Choroid plexus epithelial cell (primary cell): ENCODE results near the gene LPCAT1.

ENCODE experiments used
- DNase-seq: peaks from one replicate; pipeline ENCODE4 v3.0.0-alpha.2; 2010; ENCODE audit warnings: low read depth
- H3K4me3 ChIP-seq: 2 replicates; pipeline ENCODE4 v1.5.1; 2011; ENCODE audit warnings: low read depth, mild to moderate bottlenecking, control low read depth, low read length, moderate library complexity
- TF ChIP-seq, protein P1 (sequence below): conservative IDR thresholded peaks from 2 replicates; pipeline ENCODE4 v1.5.1; 2011; ENCODE audit warnings: low read depth, mild to moderate bottlenecking, control low read depth, inconsistent platforms, low read length, moderate library complexity

The LPCAT1 gene

DNA sequence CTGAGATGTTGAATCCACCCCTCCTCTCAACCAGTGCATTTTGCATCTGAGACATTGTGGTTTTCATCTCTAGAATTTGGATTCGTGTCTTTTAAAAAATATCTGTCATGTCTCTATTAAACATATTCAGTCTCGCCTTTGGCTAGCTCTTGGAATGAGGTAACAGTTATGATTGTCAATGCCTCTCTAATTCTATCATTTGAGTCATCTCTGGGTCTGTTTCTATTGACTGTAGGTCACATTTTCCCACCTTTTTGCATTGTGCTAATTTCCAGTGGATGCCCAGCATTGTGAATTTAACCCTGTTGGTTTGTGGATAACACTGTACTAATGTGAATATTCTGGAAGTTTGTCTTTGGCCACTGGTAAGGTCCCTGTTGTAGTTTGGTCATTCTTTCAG lies 70.1 kb downstream of the LPCAT1 start:
- TF ChIP-seq, protein P1, sequence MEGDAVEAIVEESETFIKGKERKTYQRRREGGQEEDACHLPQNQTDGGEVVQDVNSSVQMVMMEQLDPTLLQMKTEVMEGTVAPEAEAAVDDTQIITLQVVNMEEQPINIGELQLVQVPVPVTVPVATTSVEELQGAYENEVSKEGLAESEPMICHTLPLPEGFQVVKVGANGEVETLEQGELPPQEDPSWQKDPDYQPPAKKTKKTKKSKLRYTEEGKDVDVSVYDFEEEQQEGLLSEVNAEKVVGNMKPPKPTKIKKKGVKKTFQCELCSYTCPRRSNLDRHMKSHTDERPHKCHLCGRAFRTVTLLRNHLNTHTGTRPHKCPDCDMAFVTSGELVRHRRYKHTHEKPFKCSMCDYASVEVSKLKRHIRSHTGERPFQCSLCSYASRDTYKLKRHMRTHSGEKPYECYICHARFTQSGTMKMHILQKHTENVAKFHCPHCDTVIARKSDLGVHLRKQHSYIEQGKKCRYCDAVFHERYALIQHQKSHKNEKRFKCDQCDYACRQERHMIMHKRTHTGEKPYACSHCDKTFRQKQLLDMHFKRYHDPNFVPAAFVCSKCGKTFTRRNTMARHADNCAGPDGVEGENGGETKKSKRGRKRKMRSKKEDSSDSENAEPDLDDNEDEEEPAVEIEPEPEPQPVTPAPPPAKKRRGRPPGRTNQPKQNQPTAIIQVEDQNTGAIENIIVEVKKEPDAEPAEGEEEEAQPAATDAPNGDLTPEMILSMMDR = no peak
- no peak for DNase-seq
- H3K4me3 ChIP-seq = no peak overlapping the region

DNA sequence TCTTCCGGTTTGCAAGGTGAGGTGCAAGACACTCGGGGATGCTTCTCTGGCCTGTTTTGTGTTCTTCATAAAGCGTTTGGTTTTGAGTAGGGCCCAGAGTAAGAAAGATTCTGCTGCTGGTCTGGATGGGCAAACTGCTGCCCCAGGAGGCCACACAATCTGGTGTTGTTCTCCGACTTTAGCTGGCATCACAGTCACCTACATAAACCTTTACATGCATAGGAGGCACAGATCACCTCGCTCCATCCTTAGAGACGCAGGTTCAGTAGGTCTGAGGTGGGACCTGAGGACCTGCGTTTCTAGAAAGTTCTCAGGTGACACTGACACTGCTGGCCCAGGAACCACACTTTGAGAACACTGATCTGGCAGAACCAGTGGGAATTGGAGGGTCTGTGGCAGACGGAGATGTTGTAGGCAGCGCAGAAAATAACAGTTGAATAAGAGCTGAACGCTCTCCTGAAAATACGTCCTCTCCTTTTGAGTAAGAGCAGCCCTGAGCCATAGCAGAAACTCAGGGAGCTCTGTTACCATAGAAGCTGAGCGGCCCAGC lies 74.6 kb downstream of the LPCAT1 start:
- TF ChIP-seq, protein P1 = no peak
- no peak overlapping the region for H3K4me3 ChIP-seq
- DNase-seq = no peak

DNA sequence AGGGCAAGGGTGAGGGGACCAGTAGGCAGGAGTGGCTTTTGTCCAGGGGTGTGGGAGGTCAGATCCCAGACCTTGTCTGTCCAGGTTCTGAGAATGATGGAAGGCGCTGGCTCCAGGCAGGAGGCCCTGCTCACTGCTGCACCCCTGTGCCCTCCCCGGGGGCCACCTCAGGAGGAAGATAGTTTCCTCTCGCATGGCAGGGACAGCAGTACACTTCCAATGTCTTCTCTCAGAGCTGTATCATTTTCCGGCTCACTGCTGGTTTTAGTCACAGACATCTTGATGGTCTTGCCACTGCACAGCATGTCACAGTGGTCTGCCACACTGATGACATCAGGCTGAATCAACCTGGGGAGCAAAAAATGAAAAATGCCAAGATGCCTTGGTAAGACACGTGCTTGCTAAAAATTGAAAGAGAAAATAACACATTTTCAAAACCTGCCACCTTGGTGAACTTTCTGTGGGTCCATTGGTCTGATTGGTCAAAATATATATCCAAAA lies 75.2 kb downstream of the LPCAT1 start:
- H3K4me3 ChIP-seq = no peak overlapping the region
- TF ChIP-seq, protein P1 = no peak
- no peak for DNase-seq

DNA sequence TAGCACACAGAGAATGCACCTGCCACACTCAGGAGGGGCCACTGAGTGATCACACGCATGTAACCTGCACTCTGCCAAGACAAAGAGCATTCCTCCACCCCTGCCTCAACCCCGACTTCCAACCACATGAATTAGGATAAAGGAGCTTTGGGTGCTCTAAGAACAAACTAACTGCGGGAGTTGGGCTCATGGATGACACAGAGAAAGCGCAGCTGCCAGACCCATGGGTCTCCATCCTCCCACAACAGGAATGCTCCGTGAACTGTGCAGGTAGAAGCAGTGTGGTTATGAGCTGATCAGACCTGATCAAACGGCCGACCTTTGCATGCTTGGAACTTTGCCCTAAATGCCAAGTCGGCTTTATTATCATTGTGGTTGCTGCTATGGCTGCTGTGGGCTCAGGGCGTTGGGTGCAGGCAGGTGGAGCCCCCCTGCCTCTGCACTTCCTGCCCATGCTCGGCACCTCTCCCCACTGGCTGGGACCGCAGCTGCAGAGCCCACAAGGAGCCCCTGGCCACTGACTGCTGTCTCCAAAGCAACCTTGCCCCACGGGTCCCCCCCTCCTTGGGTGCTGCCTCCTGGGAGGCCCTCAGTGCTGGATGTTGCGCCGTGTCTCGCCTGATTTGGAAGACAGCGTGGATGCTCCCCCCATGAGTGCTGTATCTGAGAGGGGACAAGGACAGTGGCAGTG lies 75.9 kb downstream of the LPCAT1 start:
- DNase-seq = no peak
- H3K4me3 ChIP-seq = no peak overlapping the region
- TF ChIP-seq, protein P1 = no peak

DNA sequence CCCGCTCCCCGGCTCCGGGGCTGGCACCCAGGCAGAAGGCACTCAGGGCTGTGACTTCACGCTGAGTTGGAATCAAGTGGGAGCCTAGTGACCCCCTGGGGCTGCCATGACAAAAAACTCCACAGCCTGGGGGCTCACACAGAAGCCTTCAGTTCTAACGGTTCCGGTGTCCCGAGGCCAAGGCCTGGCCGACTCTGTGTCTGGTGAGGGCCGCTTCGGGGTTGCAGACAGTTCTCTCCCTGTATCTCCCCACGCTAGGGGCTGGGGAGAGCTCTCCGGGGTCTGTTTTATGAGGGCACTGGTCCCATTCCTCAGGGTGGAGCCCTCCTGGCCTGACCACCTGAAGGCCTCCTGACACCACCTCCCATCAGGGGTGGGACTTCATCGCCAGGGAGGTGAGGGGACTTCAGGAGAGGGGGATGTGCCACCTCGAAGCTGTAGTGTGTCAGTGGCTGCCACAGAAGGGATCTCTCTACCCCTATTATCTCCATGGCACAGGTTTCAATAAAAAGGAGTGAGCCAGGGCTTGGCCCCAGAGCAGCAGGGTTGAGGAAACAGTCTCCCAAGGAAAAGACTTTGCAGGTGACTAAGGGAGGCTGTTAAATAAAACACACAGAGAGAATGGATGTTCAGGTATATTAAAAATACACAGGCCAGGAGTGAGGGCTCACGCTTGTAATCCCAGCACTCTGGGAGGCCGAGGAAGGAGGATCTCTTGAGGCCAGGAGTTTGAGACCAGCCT lies 77.0 kb downstream of the LPCAT1 start:
- TF ChIP-seq, protein P1 = no peak
- DNase-seq = no peak
- H3K4me3 ChIP-seq = no peak overlapping the region

DNA sequence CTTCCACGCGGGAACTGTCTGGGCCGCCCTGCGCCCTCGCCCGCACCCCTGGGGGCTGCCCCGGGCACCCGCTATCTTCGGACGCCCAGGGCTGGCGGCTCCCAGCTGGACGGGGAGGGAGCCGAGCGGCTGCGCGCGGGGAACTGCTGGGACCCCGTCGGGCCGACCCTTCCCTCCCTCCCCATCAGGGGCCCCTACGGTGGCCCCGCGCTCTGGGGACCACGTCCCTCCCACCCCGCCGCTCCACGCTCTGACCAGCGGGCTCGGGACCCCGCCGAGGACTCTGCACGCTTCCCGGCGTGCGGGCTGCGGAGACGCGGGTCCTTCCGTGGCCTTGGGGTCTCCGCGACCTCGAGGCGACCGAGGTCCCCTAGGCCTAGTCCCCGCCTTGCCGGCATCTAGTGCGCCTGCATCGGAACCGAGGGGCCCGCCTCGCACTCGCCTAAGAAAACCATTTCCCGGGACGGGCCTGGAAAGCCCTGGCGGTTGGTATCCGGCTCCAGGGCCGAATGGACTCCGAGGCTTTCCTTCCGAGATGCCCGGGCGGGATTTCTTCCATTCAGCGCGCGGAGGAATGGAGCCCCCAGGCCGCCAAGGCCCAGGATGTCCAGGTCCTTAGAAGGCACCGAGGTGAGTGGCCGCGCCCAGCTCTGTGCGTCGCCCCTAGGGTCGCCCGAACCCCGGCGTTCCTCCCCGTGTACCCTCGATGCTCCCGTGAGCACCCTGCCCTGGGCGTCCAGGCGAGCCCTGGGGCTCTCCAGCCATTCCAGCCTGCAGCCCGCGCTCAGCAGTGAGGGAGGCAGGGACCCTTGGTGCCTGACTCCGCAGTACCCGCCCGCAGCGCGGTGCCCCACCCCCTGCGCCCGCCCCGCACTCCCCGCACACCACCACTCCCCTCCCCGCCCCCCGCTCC lies 77.8 kb downstream of the LPCAT1 start:
- TF ChIP-seq, protein P1 = no peak
- H3K4me3 ChIP-seq = no peak overlapping the region
- DNase-seq = peak; percentile 4
